Measurements from ENCODE around the gene UBAP1.
"Not testable (repeated sequence)": the region's sequence is repeated elsewhere in the genome, so short reads cannot be mapped to it uniquely, and the experiment has no call there.

UBAP1 gene

DNA sequence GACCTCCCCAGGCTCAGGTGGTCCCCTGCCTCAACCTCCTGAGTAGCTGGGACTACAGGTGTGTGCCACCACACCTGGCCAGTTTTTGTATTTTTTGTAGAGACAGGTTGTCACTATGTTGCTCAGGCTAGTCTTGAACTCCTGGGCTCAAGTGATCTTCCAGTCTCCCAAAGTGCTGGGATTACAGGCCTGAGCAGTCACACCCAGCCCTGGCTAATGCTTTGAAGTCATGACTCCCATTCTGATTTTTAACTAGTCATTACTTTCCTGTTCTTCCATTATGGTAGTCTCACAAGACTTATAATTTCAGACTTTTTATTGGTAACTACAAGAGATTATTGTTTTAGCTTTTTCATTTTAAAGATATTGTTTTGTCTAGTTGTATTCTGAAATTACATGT lies 26.3 kb downstream of the UBAP1 start:
- H3K9ac ChIP-seq (ENCODE audit: low read length in 2 of 2), result no peak overlapping the region
- H3K9me3 ChIP-seq (ENCODE audit: control insufficient read depth in 2 of 2, low read length in 2 of 2), result no peaks in the 10 kb centered on the region
- H3K27ac ChIP-seq (ENCODE audit: low read length), result no peak overlapping the region
- H3K27me3 ChIP-seq (ENCODE audit: control insufficient read depth in 1 of 2, insufficient read depth in 2 of 2, low read length in 2 of 2), result no peaks in the 10 kb centered on the region
- peaks cover 5 to 8% of the 10 kb centered on the region in 2 donors for H3K36me3 ChIP-seq (ENCODE audit: control insufficient read depth in 2 of 2, insufficient read depth in 2 of 2, low read length in 2 of 2)
- peaks cover 3% of the 10 kb centered on the region for H3K4me1 ChIP-seq (ENCODE audit: control insufficient read depth, insufficient read depth, low read length)
- H3K4me3 ChIP-seq (ENCODE audit: low read length in 2 of 2), result no peak overlapping the region

DNA sequence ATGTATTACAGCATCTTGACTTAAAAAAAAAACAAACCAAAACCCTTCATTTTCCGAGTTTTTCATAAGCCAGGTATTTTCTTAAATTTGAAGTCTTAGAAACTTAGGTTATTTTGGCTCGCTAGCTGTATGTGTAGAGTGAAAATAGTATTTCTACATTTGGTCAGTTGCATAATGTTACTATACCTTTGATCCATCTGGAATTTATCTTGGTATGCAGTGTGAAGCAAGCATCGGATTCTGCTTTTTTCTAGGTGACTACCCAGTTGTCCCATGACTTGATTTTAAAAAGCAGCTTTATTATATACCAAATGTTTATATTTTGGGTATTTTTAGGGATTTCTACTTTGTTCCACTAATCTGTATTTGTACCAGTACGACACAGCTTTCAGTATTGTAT lies 27.7 kb downstream of the UBAP1 start:
- H3K4me1 ChIP-seq (ENCODE audit: control insufficient read depth, insufficient read depth, low read length), result peaks cover 3% of the 10 kb centered on the region
- H3K9ac ChIP-seq (ENCODE audit: low read length in 2 of 2), result no peak overlapping the region
- no peaks in the 10 kb centered on the region for H3K27me3 ChIP-seq (ENCODE audit: control insufficient read depth in 1 of 2, insufficient read depth in 2 of 2, low read length in 2 of 2)
- no peak overlapping the region for H3K4me3 ChIP-seq (ENCODE audit: low read length in 2 of 2)
- H3K36me3 ChIP-seq (ENCODE audit: control insufficient read depth in 2 of 2, insufficient read depth in 2 of 2, low read length in 2 of 2), result peaks cover 2 to 4% of the 10 kb centered on the region in 2 donors
- no peaks in the 10 kb centered on the region for H3K9me3 ChIP-seq (ENCODE audit: control insufficient read depth in 2 of 2, low read length in 2 of 2)
- no peak overlapping the region for H3K27ac ChIP-seq (ENCODE audit: low read length)

DNA sequence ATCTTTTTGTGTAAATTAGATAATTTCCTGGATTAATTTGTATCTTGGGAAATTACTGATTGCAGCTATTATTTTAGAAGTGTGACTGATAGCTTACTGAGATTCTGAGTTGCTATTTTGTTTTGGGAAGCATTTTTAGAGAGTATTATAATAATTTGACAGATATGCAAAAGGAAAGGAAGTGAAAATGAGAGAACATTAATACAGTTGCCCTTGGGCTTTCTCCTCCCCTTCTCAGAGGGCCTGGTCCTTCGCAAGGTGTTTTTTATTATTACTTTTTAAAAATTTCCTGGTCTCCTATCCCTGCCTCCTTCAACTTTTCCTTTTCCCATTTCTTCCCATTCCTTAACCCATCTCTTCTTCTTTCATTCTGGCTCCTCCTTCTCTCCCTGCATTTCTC lies 32.6 kb downstream of the UBAP1 start:
- Histone ChIP-seq H3K27me3 (ENCODE audit: control insufficient read depth in 1 of 2, insufficient read depth in 2 of 2, low read length in 2 of 2) (no peaks in the 10 kb centered on the region), H3K4me3 (ENCODE audit: low read length in 2 of 2) (no peak overlapping the region), H3K9me3 (ENCODE audit: control insufficient read depth in 2 of 2, low read length in 2 of 2) (no peaks in the 10 kb centered on the region), H3K4me1 (ENCODE audit: control insufficient read depth, insufficient read depth, low read length) (no peaks in the 10 kb centered on the region), H3K9ac (ENCODE audit: low read length in 2 of 2) (no peak overlapping the region), H3K27ac (ENCODE audit: low read length) (no peak overlapping the region), H3K36me3 (ENCODE audit: control insufficient read depth in 2 of 2, insufficient read depth in 2 of 2, low read length in 2 of 2) (peaks cover 0 to 2% of the 10 kb centered on the region in 2 donors)

DNA sequence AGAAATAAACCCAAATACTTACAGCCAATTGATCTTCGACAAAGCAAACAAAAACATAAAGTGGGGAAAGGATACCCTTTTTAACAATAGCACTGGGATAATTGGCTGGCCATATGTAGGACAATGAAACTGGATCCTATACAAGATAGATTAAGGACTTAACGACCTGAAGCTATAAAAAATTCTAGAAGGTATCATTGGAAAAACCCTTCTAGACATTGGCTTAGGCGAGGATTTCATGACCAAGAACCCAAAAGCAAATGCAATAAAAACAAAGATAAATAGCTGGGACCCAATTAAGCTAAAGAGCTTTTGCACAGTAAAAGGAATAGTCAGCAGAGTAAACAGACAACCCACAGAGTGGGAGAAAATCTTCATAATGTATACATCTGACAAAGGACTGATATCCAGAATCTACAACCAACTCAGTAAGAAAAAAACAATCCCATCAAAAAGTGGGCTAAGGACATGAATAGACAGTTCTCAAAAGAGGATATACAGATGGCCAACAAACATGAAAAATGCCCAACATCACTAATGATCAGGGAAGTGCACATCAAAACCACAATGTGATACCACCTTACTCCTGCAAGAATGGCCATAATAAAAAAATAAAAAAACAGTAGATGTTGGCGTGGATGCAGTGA lies 35.6 kb downstream of the UBAP1 start:
- H3K4me3 ChIP-seq (ENCODE audit: low read length in 2 of 2); H3K27ac ChIP-seq (ENCODE audit: low read length); H3K9me3 ChIP-seq (ENCODE audit: control insufficient read depth in 2 of 2, low read length in 2 of 2); H3K9ac ChIP-seq (ENCODE audit: low read length in 2 of 2); H3K36me3 ChIP-seq (ENCODE audit: control insufficient read depth in 2 of 2, insufficient read depth in 2 of 2, low read length in 2 of 2); H3K27me3 ChIP-seq (ENCODE audit: control insufficient read depth in 1 of 2, insufficient read depth in 2 of 2, low read length in 2 of 2); H3K4me1 ChIP-seq (ENCODE audit: control insufficient read depth, insufficient read depth, low read length): not testable (repeated sequence)

DNA sequence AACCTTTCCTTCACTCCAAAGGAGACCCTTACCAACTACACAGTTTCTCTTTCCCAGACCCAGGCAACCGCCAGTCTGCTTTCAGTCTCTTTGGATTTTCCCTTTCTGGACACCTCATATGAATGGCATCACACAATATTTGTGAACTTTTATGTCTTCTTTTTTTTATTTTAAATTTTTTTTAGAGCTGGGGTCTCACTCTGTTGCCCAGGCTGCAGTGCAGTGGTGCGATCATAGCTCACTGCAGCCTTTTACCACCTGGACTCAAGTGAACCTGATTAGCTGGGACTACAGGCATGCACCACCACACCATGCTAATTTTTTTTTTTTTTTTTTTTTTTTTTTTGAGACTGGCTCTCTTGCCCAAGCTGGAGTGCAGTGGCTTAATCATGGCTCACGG lies 37.5 kb downstream of the UBAP1 start:
- H3K4me1 ChIP-seq (ENCODE audit: control insufficient read depth, insufficient read depth, low read length), result no peaks in the 10 kb centered on the region

DNA sequence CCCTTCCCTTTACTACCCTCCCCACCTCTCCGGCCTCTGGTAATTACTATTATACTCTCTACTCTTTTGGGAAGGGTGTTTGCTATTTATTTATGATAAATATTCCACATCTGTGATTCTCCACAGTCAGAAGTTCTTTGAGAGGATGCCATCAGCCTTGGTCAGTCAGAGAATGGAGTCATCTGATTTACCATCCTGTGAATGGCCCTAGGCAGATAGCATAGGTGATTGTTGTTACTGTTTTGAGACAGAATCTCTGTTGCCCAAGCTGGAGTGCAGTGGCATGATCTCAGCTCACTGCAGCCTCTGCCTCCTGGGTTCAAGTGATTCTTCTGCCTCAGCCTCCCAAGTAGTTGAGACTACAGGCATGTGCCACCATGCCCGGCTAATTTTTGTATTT lies 38.2 kb downstream of the UBAP1 start:
- H3K4me1 ChIP-seq (ENCODE audit: control insufficient read depth, insufficient read depth, low read length); H3K27ac ChIP-seq (ENCODE audit: low read length); H3K9ac ChIP-seq (ENCODE audit: low read length in 2 of 2); H3K4me3 ChIP-seq (ENCODE audit: low read length in 2 of 2); H3K9me3 ChIP-seq (ENCODE audit: control insufficient read depth in 2 of 2, low read length in 2 of 2); H3K27me3 ChIP-seq (ENCODE audit: control insufficient read depth in 1 of 2, insufficient read depth in 2 of 2, low read length in 2 of 2); H3K36me3 ChIP-seq (ENCODE audit: control insufficient read depth in 2 of 2, insufficient read depth in 2 of 2, low read length in 2 of 2): not testable (repeated sequence)

More for the DNA sequence above, 37.5 kb downstream of the UBAP1 start:
- no peak overlapping the region for H3K9ac ChIP-seq (ENCODE audit: low read length in 2 of 2)
- no peaks in the 10 kb centered on the region for H3K36me3 ChIP-seq (ENCODE audit: control insufficient read depth in 2 of 2, insufficient read depth in 2 of 2, low read length in 2 of 2)
- no peak overlapping the region for H3K27ac ChIP-seq (ENCODE audit: low read length)
- no peaks in the 10 kb centered on the region for H3K9me3 ChIP-seq (ENCODE audit: control insufficient read depth in 2 of 2, low read length in 2 of 2)
- no peak overlapping the region for H3K4me3 ChIP-seq (ENCODE audit: low read length in 2 of 2)
- H3K27me3 ChIP-seq (ENCODE audit: control insufficient read depth in 1 of 2, insufficient read depth in 2 of 2, low read length in 2 of 2), result no peaks in the 10 kb centered on the region

DNA sequence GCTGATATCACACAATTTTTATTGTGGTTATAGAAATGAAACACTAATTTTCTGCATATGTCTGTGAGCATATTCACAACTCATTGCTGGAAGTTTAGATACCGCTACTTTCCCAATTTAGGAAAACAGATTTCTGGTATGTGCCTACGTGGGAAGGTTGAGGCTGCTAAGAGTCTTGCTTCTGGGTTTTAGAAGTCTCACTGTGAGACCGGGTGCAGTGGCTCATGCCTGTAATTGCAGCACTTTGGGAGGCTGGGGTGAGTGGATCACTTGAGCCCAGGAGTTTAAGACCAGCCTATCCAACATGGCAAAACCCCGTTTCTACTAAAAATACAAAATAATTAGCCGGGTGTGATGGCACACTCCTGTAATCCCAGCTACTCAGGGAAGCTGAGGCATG lies 39.6 kb downstream of the UBAP1 start:
- H3K4me1 ChIP-seq (ENCODE audit: control insufficient read depth, insufficient read depth, low read length), result no peaks in the 10 kb centered on the region
- no peak overlapping the region for H3K9ac ChIP-seq (ENCODE audit: low read length in 2 of 2)
- H3K36me3 ChIP-seq (ENCODE audit: control insufficient read depth in 2 of 2, insufficient read depth in 2 of 2, low read length in 2 of 2), result no peaks in the 10 kb centered on the region
- H3K4me3 ChIP-seq (ENCODE audit: low read length in 2 of 2), result no peak overlapping the region
- no peaks in the 10 kb centered on the region for H3K27me3 ChIP-seq (ENCODE audit: control insufficient read depth in 1 of 2, insufficient read depth in 2 of 2, low read length in 2 of 2)
- no peaks in the 10 kb centered on the region for H3K9me3 ChIP-seq (ENCODE audit: control insufficient read depth in 2 of 2, low read length in 2 of 2)
- no peak overlapping the region for H3K27ac ChIP-seq (ENCODE audit: low read length)

DNA sequence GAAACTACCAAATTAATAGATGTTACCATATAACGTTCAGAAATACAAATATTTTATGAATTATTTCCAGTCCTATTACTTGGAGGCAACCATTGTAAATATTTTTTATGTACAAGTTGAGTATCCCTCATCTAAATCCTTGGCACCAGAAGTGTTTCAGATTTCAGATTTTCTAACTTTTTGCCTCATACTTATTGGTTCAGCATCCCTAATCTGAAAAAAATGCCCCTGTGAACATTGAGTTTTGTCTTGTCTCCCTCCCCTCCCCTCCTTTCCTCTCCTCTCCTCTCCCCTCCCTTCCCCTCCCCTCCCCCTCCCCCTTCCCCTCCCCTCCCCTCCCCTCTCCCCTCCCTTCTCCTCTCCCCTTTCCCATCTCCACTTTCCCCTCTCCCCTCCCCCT lies 40.6 kb downstream of the UBAP1 start:
- Histone ChIP-seq H3K9me3 (ENCODE audit: control insufficient read depth in 2 of 2, low read length in 2 of 2) (no peaks in the 10 kb centered on the region), H3K36me3 (ENCODE audit: control insufficient read depth in 2 of 2, insufficient read depth in 2 of 2, low read length in 2 of 2) (peaks cover 0 to 2% of the 10 kb centered on the region in 2 donors), H3K27ac (ENCODE audit: low read length) (no peak overlapping the region), H3K4me1 (ENCODE audit: control insufficient read depth, insufficient read depth, low read length) (no peaks in the 10 kb centered on the region), H3K9ac (ENCODE audit: low read length in 2 of 2) (no peak overlapping the region), H3K27me3 (ENCODE audit: control insufficient read depth in 1 of 2, insufficient read depth in 2 of 2, low read length in 2 of 2) (no peaks in the 10 kb centered on the region), H3K4me3 (ENCODE audit: low read length in 2 of 2) (no peak overlapping the region)

DNA sequence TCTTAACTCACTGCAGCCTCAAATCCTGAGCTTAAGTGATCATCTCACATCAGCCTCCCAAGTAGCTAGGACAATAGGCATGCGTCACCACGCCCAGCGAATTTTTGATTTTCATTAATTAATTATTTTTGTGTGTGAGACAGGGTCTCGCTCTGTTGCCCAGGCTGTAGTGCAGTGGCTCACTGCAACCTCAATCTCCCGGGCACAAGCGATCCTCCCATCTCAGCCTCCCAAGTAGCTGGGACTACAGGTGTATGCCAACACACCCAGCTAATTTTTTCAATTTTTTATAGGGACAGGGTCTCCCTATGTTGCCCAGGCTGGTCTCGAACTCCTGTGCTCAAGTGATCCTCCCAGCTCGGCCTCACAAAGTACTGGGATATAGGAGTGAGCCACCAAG lies 41.4 kb downstream of the UBAP1 start:
- Histone ChIP-seq H3K36me3 (ENCODE audit: control insufficient read depth in 2 of 2, insufficient read depth in 2 of 2, low read length in 2 of 2) (peaks cover 0 to 2% of the 10 kb centered on the region in 2 donors), H3K4me1 (ENCODE audit: control insufficient read depth, insufficient read depth, low read length) (no peaks in the 10 kb centered on the region), H3K27ac (ENCODE audit: low read length) (no peak overlapping the region), H3K27me3 (ENCODE audit: control insufficient read depth in 1 of 2, insufficient read depth in 2 of 2, low read length in 2 of 2) (no peaks in the 10 kb centered on the region), H3K9ac (ENCODE audit: low read length in 2 of 2) (no peak overlapping the region), H3K9me3 (ENCODE audit: control insufficient read depth in 2 of 2, low read length in 2 of 2) (no peaks in the 10 kb centered on the region), H3K4me3 (ENCODE audit: low read length in 2 of 2) (no peak overlapping the region)

DNA sequence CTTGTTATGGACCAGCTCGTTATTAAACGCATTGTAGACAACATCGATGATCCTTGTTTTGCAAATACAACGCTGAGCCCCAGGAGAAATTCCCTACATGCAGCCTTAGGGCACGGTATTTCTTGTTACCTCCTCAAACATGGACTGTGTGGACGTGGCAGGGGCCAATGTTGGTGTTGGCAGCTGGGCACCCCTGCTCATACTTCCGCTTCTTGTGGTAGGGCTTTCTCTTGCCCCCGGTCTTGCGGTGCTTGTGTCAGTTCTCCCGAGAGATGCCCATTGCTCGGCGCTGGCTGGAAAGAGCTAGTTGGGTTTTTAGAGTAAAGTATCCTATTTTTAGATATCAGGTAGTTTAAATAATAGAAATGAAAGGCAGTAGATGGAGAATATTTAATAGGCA lies 45.5 kb downstream of the UBAP1 start:
- H3K27me3 ChIP-seq (ENCODE audit: control insufficient read depth in 1 of 2, insufficient read depth in 2 of 2, low read length in 2 of 2), result no peaks in the 10 kb centered on the region
- H3K27ac ChIP-seq (ENCODE audit: low read length), result no peak overlapping the region

DNA sequence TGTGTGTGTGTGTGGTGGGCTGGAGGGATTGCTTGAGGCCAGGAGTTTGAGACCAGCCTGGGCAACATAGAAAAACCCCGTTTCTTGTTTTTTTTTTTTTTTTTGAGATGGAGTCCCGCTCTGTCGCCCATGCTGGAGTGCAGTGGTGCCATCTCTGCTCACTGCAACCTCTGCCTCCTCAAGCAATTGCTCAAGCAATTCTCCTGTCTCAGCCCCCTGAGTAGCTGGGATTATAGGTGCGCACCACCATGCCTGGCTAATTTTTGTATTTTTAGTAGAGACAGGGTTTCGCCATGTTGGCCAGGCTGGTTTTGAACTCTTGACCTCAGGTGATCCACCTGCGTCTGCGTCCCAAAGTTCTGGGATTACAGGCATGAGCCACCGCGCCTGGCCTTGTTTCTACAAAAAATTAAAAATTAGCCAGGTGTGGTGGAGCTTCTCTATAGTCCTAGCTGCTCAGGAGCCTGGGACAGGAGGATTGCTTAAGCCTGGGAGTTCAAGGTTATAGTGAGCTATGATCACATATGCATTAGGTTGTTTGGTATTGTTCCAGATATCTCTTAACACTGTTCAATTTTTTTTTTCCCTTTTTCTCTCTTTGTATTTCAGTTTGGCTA lies 47.4 kb downstream of the UBAP1 start:
- not testable (repeated sequence) for H3K27me3 ChIP-seq (ENCODE audit: control insufficient read depth in 1 of 2, insufficient read depth in 2 of 2, low read length in 2 of 2); H3K36me3 ChIP-seq (ENCODE audit: control insufficient read depth in 2 of 2, insufficient read depth in 2 of 2, low read length in 2 of 2); H3K27ac ChIP-seq (ENCODE audit: low read length); H3K4me1 ChIP-seq (ENCODE audit: control insufficient read depth, insufficient read depth, low read length); H3K9ac ChIP-seq (ENCODE audit: low read length in 2 of 2); H3K4me3 ChIP-seq (ENCODE audit: low read length in 2 of 2); H3K9me3 ChIP-seq (ENCODE audit: control insufficient read depth in 2 of 2, low read length in 2 of 2)

More for the DNA sequence above, 45.5 kb downstream of the UBAP1 start:
- Histone ChIP-seq H3K9ac (ENCODE audit: low read length in 2 of 2) (no peak overlapping the region), H3K4me3 (ENCODE audit: low read length in 2 of 2) (no peak overlapping the region), H3K4me1 (ENCODE audit: control insufficient read depth, insufficient read depth, low read length) (no peaks in the 10 kb centered on the region), H3K9me3 (ENCODE audit: control insufficient read depth in 2 of 2, low read length in 2 of 2) (no peaks in the 10 kb centered on the region), H3K36me3 (ENCODE audit: control insufficient read depth in 2 of 2, insufficient read depth in 2 of 2, low read length in 2 of 2) (peaks cover 0 to 2% of the 10 kb centered on the region in 2 donors)
